Lung (tissue), 12 donors: ENCODE data around the gene VKORC1. TPM values are rescaled to one million over a fixed set of nuclear protein-coding genes. Genes with fewer than 3 reads are reported as not detected.

Experiments used
- ATAC-seq: fragments of 200-7000 bp; cut with Tn5 transposase; one replicate; pipeline ENCODE4 v1.9.1; 2020; ENCODE audit warnings: moderate number of reproducible peaks; ENCODE audit not compliant: insufficient read depth, low FRiP score
- DNase-seq, 3 donors: peaks; one replicate each; pipeline ENCODE4 v3.0.0-alpha.2; 2013 to 2017
- H3K27ac ChIP-seq, 2 donors: one replicate each; pipeline ENCODE4 v1.5.1; 2013; ENCODE audit warnings: mild to moderate bottlenecking in 2 of 2, moderate library complexity in 2 of 2, control low read depth in 1 of 2, inconsistent platforms in 1 of 2, low read depth in 1 of 2, low read length in 1 of 2
- H3K27me3 ChIP-seq, 3 donors: one replicate each; pipeline ENCODE4 v1.5.1; 2013; ENCODE audit warnings: low read length in 2 of 3; ENCODE audit not compliant: control insufficient read depth in 3 of 3, insufficient read depth in 3 of 3
- H3K36me3 ChIP-seq, 4 donors: one replicate each; pipeline ENCODE4 v1.5.1; 2013; ENCODE audit warnings: low read length in 4 of 4, mild to moderate bottlenecking in 1 of 4, moderate library complexity in 1 of 4; ENCODE audit not compliant: control insufficient read depth in 4 of 4, insufficient read depth in 4 of 4
- H3K4me1 ChIP-seq, 5 donors: one replicate each; pipeline ENCODE4 v1.5.1; 2013; ENCODE audit warnings: low read length in 5 of 5, mild to moderate bottlenecking in 2 of 5, moderate library complexity in 1 of 5; ENCODE audit not compliant: control insufficient read depth in 5 of 5, insufficient read depth in 5 of 5
- H3K4me3 ChIP-seq: one replicate; pipeline ENCODE4 v1.5.1; 2013; ENCODE audit warnings: mild to moderate bottlenecking, control low read depth, moderate library complexity
- H3K9ac ChIP-seq, 2 donors: one replicate each; pipeline ENCODE4 v1.5.1; 2013; ENCODE audit warnings: low read length in 2 of 2, control low read depth in 1 of 2; ENCODE audit not compliant: insufficient read depth in 1 of 2
- H3K9me3 ChIP-seq, 4 donors: one replicate each; pipeline ENCODE4 v1.5.1; 2013; ENCODE audit warnings: low read length in 3 of 4, mild to moderate bottlenecking in 1 of 4, moderate library complexity in 1 of 4; ENCODE audit not compliant: control insufficient read depth in 4 of 4, insufficient read depth in 3 of 4
- WGBS, 2 donors: extraction: QIAGEN DNeasy Blood & Tissue Kit; methylation state at CpG; one replicate each; pipeline ENCODE4 v1.1.7; 2013; 5-methylcytosine and 5-hydroxymethylcytosine counted together
- polyA plus RNA-seq, 2 donors: library from polyadenylated mRNA; stranded (reverse); fragments of 200-250 nt; gene quantifications; one replicate each; pipeline ENCODE4 v1.2.1, GENCODE V29; 2013
- total RNA-seq, 2 donors: library from RNA; depleted of rRNA in 1 of 2; stranded (reverse); fragments of >200 nt in 1 of 2; gene quantifications; one replicate each; pipeline ENCODE4 v1.2.1, GENCODE V29; 2014 to 2021
- TF ChIP-seq, protein P1 (sequence below): IDR thresholded peaks from 2 replicates; pipeline ENCODE4 v1.5.1; 2012; ENCODE audit warnings: mild to moderate bottlenecking; ENCODE audit errors: control extremely low read depth, extremely low read depth
- donor health status: control.
- donor health status: control.
- donor health status: Bipolar disorder and iron deficiency.
- donor health status: healthy.
- donor health status: DM: yes; HTN: yes; CAD: no.

The VKORC1 gene
- total and polyA plus RNA-seq, 4 donors, result 49.4 to 118 (median 70.5) TPM

DNA sequence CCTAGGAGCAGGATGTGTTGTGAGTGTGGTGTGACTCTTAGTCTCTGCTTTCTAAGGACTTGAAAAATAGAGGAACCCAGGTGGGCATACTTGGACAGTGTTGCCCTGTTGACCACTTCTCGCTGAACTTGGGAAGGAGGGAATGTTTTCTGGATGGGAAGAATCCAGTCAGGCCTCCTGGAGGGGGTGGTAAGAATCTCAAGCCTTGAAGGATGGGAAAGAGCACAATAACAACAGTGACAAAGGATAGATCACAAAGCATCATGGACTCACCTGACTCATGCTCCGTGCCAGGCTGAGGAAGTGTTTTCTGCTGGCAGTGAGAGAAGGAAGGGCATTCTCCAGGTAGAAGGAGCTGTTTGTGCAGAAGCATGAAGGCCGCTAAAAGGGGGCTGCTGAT is 31.2 kb upstream of the VKORC1 start:
- Histone ChIP-seq H3K27me3 (no peaks in the 10 kb centered on the region), H3K9me3 (no peaks in the 10 kb centered on the region), H3K27ac (no peak overlapping the region), H3K4me3 (no peak overlapping the region), H3K9ac (no peak overlapping the region), H3K36me3 (peaks cover 15 to 36% (median 26%) of the 10 kb centered on the region in 4 donors), H3K4me1 (peaks cover 0 to 22% (median 6%) of the 10 kb centered on the region in 5 donors)
- TF ChIP-seq, protein P1, sequence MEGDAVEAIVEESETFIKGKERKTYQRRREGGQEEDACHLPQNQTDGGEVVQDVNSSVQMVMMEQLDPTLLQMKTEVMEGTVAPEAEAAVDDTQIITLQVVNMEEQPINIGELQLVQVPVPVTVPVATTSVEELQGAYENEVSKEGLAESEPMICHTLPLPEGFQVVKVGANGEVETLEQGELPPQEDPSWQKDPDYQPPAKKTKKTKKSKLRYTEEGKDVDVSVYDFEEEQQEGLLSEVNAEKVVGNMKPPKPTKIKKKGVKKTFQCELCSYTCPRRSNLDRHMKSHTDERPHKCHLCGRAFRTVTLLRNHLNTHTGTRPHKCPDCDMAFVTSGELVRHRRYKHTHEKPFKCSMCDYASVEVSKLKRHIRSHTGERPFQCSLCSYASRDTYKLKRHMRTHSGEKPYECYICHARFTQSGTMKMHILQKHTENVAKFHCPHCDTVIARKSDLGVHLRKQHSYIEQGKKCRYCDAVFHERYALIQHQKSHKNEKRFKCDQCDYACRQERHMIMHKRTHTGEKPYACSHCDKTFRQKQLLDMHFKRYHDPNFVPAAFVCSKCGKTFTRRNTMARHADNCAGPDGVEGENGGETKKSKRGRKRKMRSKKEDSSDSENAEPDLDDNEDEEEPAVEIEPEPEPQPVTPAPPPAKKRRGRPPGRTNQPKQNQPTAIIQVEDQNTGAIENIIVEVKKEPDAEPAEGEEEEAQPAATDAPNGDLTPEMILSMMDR, result no peak
- ATAC-seq (no peak), DNase-seq (no peak)
- 90 to 94% methylated on average over 3 of the region's 3 CpGs for WGBS, 2 donors

DNA sequence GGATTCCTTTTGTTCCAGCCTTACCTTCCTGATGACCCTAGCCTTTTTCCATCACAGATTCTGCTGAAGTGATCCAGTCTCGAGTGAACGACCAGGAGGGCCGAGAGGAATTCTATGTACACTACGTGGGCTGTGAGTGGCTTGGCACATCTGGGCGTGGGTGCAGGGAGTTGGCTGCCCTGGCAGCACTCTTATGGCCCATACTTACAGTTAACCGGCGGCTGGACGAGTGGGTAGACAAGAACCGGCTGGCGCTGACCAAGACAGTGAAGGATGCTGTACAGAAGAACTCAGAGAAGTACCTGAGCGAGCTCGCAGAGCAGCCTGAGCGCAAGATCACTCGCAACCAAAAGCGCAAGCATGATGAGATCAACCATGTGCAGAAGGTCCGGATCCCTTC is 25.5 kb upstream of the VKORC1 start:
- peaks cover 2 to 10% (median 7%) of the 10 kb centered on the region in 5 donors for H3K4me1 ChIP-seq
- H3K27me3 ChIP-seq, result no peaks in the 10 kb centered on the region
- peaks cover 19 to 34% (median 20%) of the 10 kb centered on the region in 4 donors for H3K36me3 ChIP-seq
- H3K9me3 ChIP-seq, result no peaks in the 10 kb centered on the region
- TF ChIP-seq, protein P1, result no peak
- no peak overlapping the region for H3K4me3 ChIP-seq
- peak overlapping the region; percentile 13 to 99 for H3K27ac ChIP-seq
- no peak overlapping the region for H3K9ac ChIP-seq
- ATAC-seq (no peak), DNase-seq (no peak)
- 86 to 93% methylated on average over 16 of the region's 16 CpGs for WGBS, 2 donors

DNA sequence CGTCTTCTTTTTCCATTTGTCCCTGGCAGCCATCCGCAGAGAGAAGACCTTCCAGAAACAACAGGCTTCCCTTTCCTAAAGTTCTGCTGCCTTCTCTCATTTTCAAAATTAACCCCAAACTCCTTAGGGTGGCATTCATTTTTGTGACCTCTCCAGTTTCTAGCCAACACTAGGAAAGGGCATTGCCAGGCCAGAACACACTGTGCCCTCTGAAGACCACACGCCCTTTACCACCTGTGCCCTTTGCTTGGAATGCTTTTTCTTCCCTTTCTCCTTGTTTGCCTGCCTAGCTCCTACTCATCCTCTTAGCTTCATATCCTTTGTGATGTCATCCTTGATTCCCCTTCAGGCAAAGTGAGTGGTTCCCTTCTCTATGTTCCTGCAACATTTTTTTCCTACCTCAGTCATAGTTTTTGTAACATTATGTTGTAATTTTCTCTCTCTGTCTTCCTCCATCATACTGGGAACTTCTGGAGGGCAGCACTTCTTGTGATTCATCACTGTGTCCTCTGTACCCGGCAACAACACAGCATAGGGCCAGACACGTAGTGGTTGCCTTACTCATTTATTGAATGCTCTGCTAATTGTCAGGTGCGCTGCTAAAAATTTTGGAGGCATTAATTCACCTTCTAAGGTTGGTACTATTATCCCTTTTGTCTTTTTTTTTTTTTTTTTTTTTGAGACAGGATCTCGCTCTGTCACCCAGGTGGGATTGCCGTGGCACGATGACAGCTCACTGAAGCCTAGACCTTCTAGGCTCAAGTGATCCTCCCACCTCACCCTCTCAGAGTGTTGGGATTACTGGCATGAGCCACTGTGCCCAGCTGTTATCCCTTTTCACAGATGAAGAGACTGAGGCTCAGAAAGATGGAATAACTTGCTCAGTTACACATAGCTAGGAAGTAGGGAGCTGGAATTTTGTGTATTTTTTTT is 23.9 kb upstream of the VKORC1 start:
- DNase-seq (no peak), ATAC-seq (peak; percentile 21)
- peaks cover 2 to 10% (median 7%) of the 10 kb centered on the region in 5 donors for H3K4me1 ChIP-seq
- WGBS, 2 donors, result 51 to 58% methylated on average over 9 of the region's 9 CpGs
- TF ChIP-seq, protein P1, result no peak
- H3K36me3 ChIP-seq, result peaks cover 19 to 29% (median 20%) of the 10 kb centered on the region in 4 donors
- H3K27ac ChIP-seq, result peak overlapping the region; percentile 98 to 99
- peak overlapping the region; percentile 58 to 91 for H3K9ac ChIP-seq
- H3K4me3 ChIP-seq, result peak overlapping the region; percentile 24
- no peaks in the 10 kb centered on the region for H3K27me3 ChIP-seq
- H3K9me3 ChIP-seq, result no peaks in the 10 kb centered on the region
